ENCODE results near the gene SPCS3. TPM values are rescaled to one million over a fixed set of nuclear protein-coding genes. Genes with fewer than 3 reads are reported as not detected.
A peak's percentile ranks its signal among the peaks of the same experiment; 100 is the strongest.

SPCS3 gene
- total and polyA plus RNA-seq, 2 experiments from 2014 or later, result 62.5 to 79.9 TPM

DNA sequence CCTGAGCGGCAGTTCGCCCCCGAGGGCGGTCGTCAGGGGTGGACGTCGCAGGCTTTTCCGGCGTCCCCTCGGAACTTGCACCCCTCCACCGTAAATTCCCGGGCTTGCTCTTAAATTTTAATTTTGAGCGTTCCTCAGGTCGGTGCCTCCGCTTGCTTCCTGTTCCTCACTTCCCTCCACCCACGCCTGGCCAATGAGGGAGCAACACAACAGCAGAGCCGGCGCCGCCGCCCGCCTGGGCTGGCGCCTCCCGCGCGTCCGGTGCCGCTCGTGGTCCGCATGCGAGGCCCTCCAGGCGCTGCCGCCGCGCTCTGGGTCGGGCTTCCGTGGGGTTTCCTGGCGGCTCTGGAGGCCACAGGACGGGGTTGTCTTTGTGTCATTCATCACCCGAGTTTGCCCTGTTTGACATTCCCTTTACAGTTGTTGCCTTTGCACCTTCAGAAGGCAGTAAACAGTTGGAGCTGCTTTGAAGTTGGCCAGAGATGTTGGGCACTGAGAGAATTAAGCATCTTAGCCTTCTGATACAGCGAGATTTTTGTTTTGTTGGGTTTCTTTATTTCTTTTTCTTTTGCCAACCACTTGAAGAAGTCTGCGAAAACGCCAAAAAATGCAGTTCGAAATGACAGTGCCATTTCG, 692 bp downstream of the SPCS3 start:
- Histone ChIP-seq H3K27me3 (ENCODE audit: insufficient read depth) (no peaks in the 10 kb centered on the region), H2AFZ (peak overlapping the region; percentile 24; the same call in 1 of the 2 replicates), H3K4me3 (peak overlapping the region; percentile 67), H3F3A (replicated peaks; ENCODE audit: low read depth) (no peaks in the 10 kb centered on the region; the same call in 1 of the 2 replicates), H3K4me2 (peak overlapping the region; percentile 95), H3K27ac (ENCODE audit: low read depth) (0 out of 2 replicates have a peak overlapping the region, but pooled peaks have one; percentile 37), H3K9me2 (ENCODE audit: insufficient read depth) (no peaks in the 10 kb centered on the region), H4K20me1 (replicated peaks; ENCODE audit: insufficient read depth) (0 out of 2 replicates have a peak, but pooled peaks cover 6% of the 10 kb centered on the region), H3K36me3 (ENCODE audit: insufficient read depth) (no peaks in the 10 kb centered on the region), H3K79me2 (replicated peaks; ENCODE audit: insufficient read depth) (peaks cover 50% of the 10 kb centered on the region), H3K4me1 (ENCODE audit: insufficient read depth) (no peaks in the 10 kb centered on the region; the same call in 1 of the 2 replicates)
- H3K9me3 Mint-ChIP-seq, result no peaks in the 10 kb centered on the region
- ATAC-seq (peak; percentile 67), DNase-seq (ENCODE audit: low spot score) (peak; percentile 69)
- no peaks in the 10 kb centered on the region; the same call in 2 of the 3 replicates for H3K36me3 Mint-ChIP-seq (ENCODE audit: low read depth)
- H3K27me3 Mint-ChIP-seq (ENCODE audit: insufficient read depth, low read depth, poor library complexity), result peaks cover 1% of the 10 kb centered on the region
- H3K27ac Mint-ChIP-seq, result peak overlapping the region; percentile 17
- TF ChIP-seq EZH2 (IDR thresholded peaks at IDR 0.05; ENCODE audit: low read depth, unreplicated experiment) (no peak), JUNB (IDR thresholded peaks at IDR 0.05; ENCODE audit: unreplicated experiment) (no peak), NANOG (IDR thresholded peaks at IDR 0.05; ENCODE audit: borderline replicate concordance) (no peak), ZNF114 (CRISPR knock-in tag; IDR thresholded peaks at IDR 0.05) (no peak), POLR2AphosphoS5 (IDR thresholded peaks at IDR 0.05; ENCODE audit: low read depth) (no peak), CREB1 (CRISPR knock-in tag; IDR thresholded peaks at IDR 0.05; ENCODE audit: low read depth) (no peak), ZNF331 (CRISPR knock-in tag; IDR thresholded peaks at IDR 0.05; ENCODE audit: low read depth) (no peak), STAT1 (IDR thresholded peaks at IDR 0.05; ENCODE audit: unreplicated experiment) (no peak), EZH2phosphoT487 (IDR thresholded peaks at IDR 0.05; ENCODE audit: unreplicated experiment) (no peak)
- TF ChIP-seq, protein P1, sequence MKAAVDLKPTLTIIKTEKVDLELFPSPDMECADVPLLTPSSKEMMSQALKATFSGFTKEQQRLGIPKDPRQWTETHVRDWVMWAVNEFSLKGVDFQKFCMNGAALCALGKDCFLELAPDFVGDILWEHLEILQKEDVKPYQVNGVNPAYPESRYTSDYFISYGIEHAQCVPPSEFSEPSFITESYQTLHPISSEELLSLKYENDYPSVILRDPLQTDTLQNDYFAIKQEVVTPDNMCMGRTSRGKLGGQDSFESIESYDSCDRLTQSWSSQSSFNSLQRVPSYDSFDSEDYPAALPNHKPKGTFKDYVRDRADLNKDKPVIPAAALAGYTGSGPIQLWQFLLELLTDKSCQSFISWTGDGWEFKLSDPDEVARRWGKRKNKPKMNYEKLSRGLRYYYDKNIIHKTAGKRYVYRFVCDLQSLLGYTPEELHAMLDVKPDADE (IDR thresholded peaks at IDR 0.05), result no peak
- TF ChIP-seq, protein P2, sequence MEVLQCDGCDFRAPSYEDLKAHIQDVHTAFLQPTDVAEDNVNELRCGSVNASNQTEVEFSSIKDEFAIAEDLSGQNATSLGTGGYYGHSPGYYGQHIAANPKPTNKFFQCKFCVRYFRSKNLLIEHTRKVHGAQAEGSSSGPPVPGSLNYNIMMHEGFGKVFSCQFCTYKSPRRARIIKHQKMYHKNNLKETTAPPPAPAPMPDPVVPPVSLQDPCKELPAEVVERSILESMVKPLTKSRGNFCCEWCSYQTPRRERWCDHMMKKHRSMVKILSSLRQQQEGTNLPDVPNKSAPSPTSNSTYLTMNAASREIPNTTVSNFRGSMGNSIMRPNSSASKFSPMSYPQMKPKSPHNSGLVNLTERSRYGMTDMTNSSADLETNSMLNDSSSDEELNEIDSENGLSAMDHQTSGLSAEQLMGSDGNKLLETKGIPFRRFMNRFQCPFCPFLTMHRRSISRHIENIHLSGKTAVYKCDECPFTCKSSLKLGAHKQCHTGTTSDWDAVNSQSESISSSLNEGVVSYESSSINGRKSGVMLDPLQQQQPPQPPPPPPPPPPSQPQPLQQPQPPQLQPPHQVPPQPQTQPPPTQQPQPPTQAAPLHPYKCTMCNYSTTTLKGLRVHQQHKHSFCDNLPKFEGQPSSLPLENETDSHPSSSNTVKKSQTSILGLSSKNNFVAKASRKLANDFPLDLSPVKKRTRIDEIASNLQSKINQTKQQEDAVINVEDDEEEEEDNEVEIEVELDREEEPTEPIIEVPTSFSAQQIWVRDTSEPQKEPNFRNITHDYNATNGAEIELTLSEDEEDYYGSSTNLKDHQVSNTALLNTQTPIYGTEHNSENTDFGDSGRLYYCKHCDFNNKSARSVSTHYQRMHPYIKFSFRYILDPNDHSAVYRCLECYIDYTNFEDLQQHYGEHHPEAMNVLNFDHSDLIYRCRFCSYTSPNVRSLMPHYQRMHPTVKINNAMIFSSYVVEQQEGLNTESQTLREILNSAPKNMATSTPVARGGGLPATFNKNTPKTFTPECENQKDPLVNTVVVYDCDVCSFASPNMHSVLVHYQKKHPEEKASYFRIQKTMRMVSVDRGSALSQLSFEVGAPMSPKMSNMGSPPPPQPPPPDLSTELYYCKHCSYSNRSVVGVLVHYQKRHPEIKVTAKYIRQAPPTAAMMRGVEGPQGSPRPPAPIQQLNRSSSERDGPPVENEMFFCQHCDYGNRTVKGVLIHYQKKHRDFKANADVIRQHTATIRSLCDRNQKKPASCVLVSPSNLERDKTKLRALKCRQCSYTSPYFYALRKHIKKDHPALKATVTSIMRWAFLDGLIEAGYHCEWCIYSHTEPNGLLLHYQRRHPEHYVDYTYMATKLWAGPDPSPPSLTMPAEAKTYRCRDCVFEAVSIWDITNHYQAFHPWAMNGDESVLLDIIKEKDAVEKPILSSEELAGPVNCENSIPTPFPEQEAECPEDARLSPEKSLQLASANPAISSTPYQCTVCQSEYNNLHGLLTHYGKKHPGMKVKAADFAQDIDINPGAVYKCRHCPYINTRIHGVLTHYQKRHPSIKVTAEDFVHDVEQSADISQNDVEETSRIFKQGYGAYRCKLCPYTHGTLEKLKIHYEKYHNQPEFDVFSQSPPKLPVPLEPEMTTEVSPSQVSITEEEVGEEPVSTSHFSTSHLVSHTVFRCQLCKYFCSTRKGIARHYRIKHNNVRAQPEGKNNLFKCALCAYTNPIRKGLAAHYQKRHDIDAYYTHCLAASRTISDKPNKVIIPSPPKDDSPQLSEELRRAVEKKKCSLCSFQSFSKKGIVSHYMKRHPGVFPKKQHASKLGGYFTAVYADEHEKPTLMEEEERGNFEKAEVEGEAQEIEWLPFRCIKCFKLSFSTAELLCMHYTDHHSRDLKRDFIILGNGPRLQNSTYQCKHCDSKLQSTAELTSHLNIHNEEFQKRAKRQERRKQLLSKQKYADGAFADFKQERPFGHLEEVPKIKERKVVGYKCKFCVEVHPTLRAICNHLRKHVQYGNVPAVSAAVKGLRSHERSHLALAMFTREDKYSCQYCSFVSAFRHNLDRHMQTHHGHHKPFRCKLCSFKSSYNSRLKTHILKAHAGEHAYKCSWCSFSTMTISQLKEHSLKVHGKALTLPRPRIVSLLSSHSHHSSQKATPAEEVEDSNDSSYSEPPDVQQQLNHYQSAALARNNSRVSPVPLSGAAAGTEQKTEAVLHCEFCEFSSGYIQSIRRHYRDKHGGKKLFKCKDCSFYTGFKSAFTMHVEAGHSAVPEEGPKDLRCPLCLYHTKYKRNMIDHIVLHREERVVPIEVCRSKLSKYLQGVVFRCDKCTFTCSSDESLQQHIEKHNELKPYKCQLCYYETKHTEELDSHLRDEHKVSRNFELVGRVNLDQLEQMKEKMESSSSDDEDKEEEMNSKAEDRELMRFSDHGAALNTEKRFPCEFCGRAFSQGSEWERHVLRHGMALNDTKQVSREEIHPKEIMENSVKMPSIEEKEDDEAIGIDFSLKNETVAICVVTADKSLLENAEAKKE (CRISPR knock-in tag; IDR thresholded peaks at IDR 0.05), result no peak
- TF ChIP-seq, protein P3, sequence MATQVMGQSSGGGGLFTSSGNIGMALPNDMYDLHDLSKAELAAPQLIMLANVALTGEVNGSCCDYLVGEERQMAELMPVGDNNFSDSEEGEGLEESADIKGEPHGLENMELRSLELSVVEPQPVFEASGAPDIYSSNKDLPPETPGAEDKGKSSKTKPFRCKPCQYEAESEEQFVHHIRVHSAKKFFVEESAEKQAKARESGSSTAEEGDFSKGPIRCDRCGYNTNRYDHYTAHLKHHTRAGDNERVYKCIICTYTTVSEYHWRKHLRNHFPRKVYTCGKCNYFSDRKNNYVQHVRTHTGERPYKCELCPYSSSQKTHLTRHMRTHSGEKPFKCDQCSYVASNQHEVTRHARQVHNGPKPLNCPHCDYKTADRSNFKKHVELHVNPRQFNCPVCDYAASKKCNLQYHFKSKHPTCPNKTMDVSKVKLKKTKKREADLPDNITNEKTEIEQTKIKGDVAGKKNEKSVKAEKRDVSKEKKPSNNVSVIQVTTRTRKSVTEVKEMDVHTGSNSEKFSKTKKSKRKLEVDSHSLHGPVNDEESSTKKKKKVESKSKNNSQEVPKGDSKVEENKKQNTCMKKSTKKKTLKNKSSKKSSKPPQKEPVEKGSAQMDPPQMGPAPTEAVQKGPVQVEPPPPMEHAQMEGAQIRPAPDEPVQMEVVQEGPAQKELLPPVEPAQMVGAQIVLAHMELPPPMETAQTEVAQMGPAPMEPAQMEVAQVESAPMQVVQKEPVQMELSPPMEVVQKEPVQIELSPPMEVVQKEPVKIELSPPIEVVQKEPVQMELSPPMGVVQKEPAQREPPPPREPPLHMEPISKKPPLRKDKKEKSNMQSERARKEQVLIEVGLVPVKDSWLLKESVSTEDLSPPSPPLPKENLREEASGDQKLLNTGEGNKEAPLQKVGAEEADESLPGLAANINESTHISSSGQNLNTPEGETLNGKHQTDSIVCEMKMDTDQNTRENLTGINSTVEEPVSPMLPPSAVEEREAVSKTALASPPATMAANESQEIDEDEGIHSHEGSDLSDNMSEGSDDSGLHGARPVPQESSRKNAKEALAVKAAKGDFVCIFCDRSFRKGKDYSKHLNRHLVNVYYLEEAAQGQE (IDR thresholded peaks at IDR 0.05; ENCODE audit: unreplicated experiment), result no peak
- TF ChIP-seq, protein P4, sequence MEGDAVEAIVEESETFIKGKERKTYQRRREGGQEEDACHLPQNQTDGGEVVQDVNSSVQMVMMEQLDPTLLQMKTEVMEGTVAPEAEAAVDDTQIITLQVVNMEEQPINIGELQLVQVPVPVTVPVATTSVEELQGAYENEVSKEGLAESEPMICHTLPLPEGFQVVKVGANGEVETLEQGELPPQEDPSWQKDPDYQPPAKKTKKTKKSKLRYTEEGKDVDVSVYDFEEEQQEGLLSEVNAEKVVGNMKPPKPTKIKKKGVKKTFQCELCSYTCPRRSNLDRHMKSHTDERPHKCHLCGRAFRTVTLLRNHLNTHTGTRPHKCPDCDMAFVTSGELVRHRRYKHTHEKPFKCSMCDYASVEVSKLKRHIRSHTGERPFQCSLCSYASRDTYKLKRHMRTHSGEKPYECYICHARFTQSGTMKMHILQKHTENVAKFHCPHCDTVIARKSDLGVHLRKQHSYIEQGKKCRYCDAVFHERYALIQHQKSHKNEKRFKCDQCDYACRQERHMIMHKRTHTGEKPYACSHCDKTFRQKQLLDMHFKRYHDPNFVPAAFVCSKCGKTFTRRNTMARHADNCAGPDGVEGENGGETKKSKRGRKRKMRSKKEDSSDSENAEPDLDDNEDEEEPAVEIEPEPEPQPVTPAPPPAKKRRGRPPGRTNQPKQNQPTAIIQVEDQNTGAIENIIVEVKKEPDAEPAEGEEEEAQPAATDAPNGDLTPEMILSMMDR (conservative IDR thresholded peaks at IDR 0.05; ENCODE audit: low read depth in 2 of 2), result no peak
- peak overlapping the region; percentile 95 for H3K4me3 Mint-ChIP-seq
- peaks cover 32% of the 10 kb centered on the region; the same call in 2 of the 3 replicates for H3K4me1 Mint-ChIP-seq

Data from GM23338 (cell line).